Endodermal cell (in vitro differentiated cells): Measurements from ENCODE around the gene SIRT7. TPM values are rescaled to one million over a fixed set of nuclear protein-coding genes. Genes with fewer than 3 reads are reported as not detected.

ENCODE experiments used
- DNase-seq: peaks from one replicate; pipeline ENCODE4 v3.0.0-alpha.2; 2017
- H3K27ac ChIP-seq: 2 replicates; pipeline ENCODE4 v1.5.1; 2013; ENCODE audit warnings: mild to moderate bottlenecking, low read depth, low read length, moderate library complexity
- H3K27me3 ChIP-seq: 2 replicates; pipeline ENCODE4 v1.6.1; 2013; ENCODE audit warnings: mild to moderate bottlenecking, low read length, moderate library complexity; ENCODE audit not compliant: insufficient read depth, control insufficient read depth, poor library complexity, severe bottlenecking
- H3K36me3 ChIP-seq: 2 replicates; pipeline ENCODE4 v1.7.0; 2013; ENCODE audit warnings: mild to moderate bottlenecking, low read length, moderate library complexity; ENCODE audit not compliant: control insufficient read depth, insufficient read depth
- H3K4me1 ChIP-seq: one replicate; pipeline ENCODE4 v1.7.0; 2013; ENCODE audit warnings: low read length; ENCODE audit not compliant: control insufficient read depth, insufficient read depth
- H3K4me3 ChIP-seq: 2 replicates; pipeline ENCODE4 v1.5.1; 2013; ENCODE audit warnings: mild to moderate bottlenecking, low read length, moderate library complexity
- H3K9ac ChIP-seq: 2 replicates; pipeline ENCODE4 v1.6.1; 2013; ENCODE audit warnings: mild to moderate bottlenecking, low read length, moderate library complexity; ENCODE audit not compliant: poor library complexity, severe bottlenecking; ENCODE audit errors: extremely low read depth
- H3K9me3 ChIP-seq: 2 replicates; pipeline ENCODE4 v1.6.1; 2013; ENCODE audit warnings: mild to moderate bottlenecking, low read length, moderate library complexity; ENCODE audit not compliant: control insufficient read depth
- H3K27ac Mint-ChIP-seq: 2 replicates; pipeline ENCODE4 v1.8.0; 2020; ENCODE audit warnings: mixed read lengths
- H3K27me3 Mint-ChIP-seq: 2 replicates; pipeline ENCODE4 v1.8.0; 2021; ENCODE audit warnings: mild to moderate bottlenecking, mixed read lengths; ENCODE audit not compliant: insufficient read depth
- H3K36me3 Mint-ChIP-seq: 2 replicates; pipeline ENCODE4 v1.8.0; 2020; ENCODE audit warnings: low read depth, mixed read lengths
- H3K4me1 Mint-ChIP-seq: 2 replicates; pipeline ENCODE4 v1.8.0; 2020; ENCODE audit warnings: mixed read lengths
- H3K4me3 Mint-ChIP-seq: 2 replicates; pipeline ENCODE4 v1.8.0; 2020; ENCODE audit warnings: mild to moderate bottlenecking, moderate library complexity, mixed read lengths
- H3K9me3 Mint-ChIP-seq: 2 replicates; pipeline ENCODE4 v1.8.0; 2020; ENCODE audit warnings: mild to moderate bottlenecking, mixed read lengths
- WGBS, 2 experiments: methylation state at CpG; one replicate each; pipeline versions ENCODE4 v1.1.5 to v1.1.7; 2013; ENCODE audit warnings: missing lambda C conversion rate in 2 of 2, mixed read lengths in 1 of 2; ENCODE audit not compliant: insufficient coverage in 1 of 2, insufficient read length in 1 of 2; 5-methylcytosine and 5-hydroxymethylcytosine counted together
- total RNA-seq, 2 donors: library from RNA; stranded (reverse); fragmentation: NEBNext Ultra II Directional in 1 of 2; extraction: Animal tissue kit (Norgen Biotek cat#: 25700) in 1 of 2; gene quantifications; 2 replicates in 1 of 2; 3 replicates in 1 of 2; pipeline ENCODE4 v1.2.1, GENCODE V29; 2021
- TF ChIP-seq, protein P1 (sequence below): fragments of 200-600 bp; sonication (generic); conservative IDR thresholded peaks from 2 replicates; pipeline ENCODE4 v1.5.0; 2021; ENCODE audit warnings: antibody characterized with exemption, mild to moderate bottlenecking

Gene SIRT7
- total RNA-seq, 2 donors from 2014 or later = 21.8 to 22.1 TPM

DNA sequence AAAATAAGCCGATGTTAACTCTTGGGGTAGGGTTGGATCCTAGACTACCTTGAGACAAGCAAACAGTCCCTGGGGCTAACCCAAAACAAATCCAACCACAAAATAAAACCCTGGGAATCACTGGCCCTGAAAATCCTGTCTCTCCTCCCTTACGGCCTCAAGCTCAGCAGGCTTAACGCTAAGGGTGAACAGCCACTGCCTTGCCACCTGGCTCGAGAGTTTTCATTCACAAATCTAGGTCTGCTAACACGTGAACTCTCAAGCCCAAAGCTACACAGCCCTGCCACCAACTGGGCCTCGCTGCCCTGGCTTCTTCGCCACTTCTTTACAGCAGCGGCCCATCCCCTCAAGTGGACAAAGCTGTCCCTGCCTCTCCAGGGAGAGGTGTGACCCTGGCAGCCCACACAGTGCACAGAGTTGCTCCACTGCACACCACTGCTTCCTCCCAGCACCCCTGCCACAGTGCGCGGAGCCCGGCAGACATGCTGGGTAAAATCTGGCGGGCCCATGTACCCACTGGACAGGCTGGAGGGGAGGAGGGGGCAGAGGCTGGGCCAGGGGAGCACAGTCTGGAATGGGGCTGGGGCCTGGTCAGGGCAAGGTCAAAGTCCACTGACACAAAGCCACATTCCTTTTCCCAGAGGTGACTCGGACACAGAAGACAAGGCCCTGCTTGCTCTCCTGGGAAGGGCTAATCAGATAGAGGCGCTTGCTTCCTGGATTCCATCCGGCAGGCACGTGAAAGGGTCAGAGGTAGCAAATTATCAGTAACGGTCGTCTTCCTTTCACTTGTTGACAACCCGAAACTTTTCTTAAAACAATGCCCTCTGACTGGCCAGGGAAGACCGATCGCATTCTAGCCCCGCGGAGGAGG, 7.8 kb downstream of the SIRT7 start:
- Histone ChIP-seq H3K4me3 (peak overlapping the region; percentile 88), H3K9me3 (no peaks in the 10 kb centered on the region), H3K27ac (peak overlapping the region; percentile 16), H3K9ac (peak overlapping the region; percentile 43), H3K4me1 (peaks cover 8% of the 10 kb centered on the region), H3K27me3 (no peaks in the 10 kb centered on the region), H3K36me3 (peaks cover 68% of the 10 kb centered on the region)
- H3K4me1 Mint-ChIP-seq = peaks cover 4% of the 10 kb centered on the region
- peaks cover 28% of the 10 kb centered on the region for H3K36me3 Mint-ChIP-seq
- H3K27ac Mint-ChIP-seq = peak overlapping the region; percentile 95
- 48 to 52% methylated on average over 16 to 23 of the region's 23 CpGs for WGBS, 2 experiments
- DNase-seq = peak; percentile 80
- TF ChIP-seq, protein P1, sequence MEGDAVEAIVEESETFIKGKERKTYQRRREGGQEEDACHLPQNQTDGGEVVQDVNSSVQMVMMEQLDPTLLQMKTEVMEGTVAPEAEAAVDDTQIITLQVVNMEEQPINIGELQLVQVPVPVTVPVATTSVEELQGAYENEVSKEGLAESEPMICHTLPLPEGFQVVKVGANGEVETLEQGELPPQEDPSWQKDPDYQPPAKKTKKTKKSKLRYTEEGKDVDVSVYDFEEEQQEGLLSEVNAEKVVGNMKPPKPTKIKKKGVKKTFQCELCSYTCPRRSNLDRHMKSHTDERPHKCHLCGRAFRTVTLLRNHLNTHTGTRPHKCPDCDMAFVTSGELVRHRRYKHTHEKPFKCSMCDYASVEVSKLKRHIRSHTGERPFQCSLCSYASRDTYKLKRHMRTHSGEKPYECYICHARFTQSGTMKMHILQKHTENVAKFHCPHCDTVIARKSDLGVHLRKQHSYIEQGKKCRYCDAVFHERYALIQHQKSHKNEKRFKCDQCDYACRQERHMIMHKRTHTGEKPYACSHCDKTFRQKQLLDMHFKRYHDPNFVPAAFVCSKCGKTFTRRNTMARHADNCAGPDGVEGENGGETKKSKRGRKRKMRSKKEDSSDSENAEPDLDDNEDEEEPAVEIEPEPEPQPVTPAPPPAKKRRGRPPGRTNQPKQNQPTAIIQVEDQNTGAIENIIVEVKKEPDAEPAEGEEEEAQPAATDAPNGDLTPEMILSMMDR = no peak
- H3K27me3 Mint-ChIP-seq = no peaks in the 10 kb centered on the region
- H3K9me3 Mint-ChIP-seq = no peaks in the 10 kb centered on the region
- H3K4me3 Mint-ChIP-seq = peak overlapping the region; percentile 81

DNA sequence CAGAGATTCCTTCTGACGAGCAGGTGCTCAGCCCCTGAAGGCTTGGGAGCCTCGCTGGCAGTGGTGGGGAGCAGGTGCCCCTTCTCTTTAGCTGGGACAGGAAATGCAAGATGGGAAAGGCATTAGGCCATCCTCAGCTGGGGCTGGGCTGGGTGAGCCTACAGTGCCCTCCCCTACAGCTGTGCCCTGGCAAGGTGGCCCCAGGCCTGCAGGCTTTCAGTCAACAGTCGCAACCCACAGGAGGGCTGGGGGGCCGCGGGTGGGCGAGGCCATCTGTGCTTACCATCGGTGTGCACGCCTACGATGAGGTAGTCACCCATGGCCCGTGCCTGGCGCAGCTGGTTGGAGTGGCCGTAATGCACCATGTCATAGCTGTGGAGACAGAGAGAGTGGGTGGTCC, 8.7 kb downstream of the SIRT7 start:
- no peaks in the 10 kb centered on the region for H3K9me3 Mint-ChIP-seq
- TF ChIP-seq, protein P1 = no peak
- Histone ChIP-seq H3K9ac (no peak overlapping the region), H3K27ac (no peak overlapping the region), H3K4me3 (no peak overlapping the region), H3K27me3 (no peaks in the 10 kb centered on the region), H3K9me3 (no peaks in the 10 kb centered on the region), H3K4me1 (peaks cover 8% of the 10 kb centered on the region), H3K36me3 (peaks cover 58% of the 10 kb centered on the region)
- WGBS, 2 experiments = 94 to 100% methylated on average over 8 to 12 of the region's 12 CpGs
- H3K27ac Mint-ChIP-seq = no peak overlapping the region
- H3K4me3 Mint-ChIP-seq = no peak overlapping the region
- H3K4me1 Mint-ChIP-seq = peaks cover 4% of the 10 kb centered on the region
- no peak for DNase-seq
- H3K27me3 Mint-ChIP-seq = no peaks in the 10 kb centered on the region
- H3K36me3 Mint-ChIP-seq = peaks cover 21% of the 10 kb centered on the region

DNA sequence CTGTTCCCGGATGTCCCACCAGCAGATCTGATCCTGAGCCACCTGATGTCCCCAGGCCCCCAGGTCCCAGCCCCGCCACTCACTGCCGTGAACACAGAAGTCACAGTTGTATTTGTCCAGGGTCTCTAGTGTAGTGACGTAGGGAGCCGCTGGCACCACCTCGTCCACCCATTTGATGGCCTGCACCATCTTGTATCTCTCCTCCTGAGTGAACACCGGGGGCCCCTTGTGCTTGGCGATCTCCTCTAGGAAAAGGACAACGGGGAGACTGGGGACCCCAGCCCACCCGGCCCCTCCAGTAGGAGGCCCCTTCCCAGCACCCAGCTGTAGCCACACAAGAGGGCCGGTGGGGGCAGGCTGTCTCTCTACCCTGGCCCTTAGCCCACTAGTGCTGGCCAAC, 9.2 kb downstream of the SIRT7 start:
- Mint-ChIP-seq H3K27ac (no peak overlapping the region), H3K4me3 (no peak overlapping the region), H3K4me1 (peaks cover 4% of the 10 kb centered on the region), H3K9me3 (no peaks in the 10 kb centered on the region), H3K27me3 (no peaks in the 10 kb centered on the region), H3K36me3 (peaks cover 23% of the 10 kb centered on the region)
- Histone ChIP-seq H3K27me3 (no peaks in the 10 kb centered on the region), H3K4me3 (no peak overlapping the region), H3K27ac (no peak overlapping the region), H3K9me3 (no peaks in the 10 kb centered on the region), H3K4me1 (peaks cover 8% of the 10 kb centered on the region), H3K36me3 (peaks cover 54% of the 10 kb centered on the region), H3K9ac (no peak overlapping the region)
- DNase-seq = no peak
- TF ChIP-seq, protein P1 = no peak
- WGBS, 2 experiments = 90 to 97% methylated on average over 9 to 11 of the region's 11 CpGs
